Renal cortical epithelial cell (primary cell): Measurements from ENCODE around the gene SNX20. TPM values are rescaled to one million over a fixed set of nuclear protein-coding genes. Genes with fewer than 3 reads are reported as not detected.

Experiments used
- DNase-seq: peaks from one replicate; pipeline ENCODE4 v3.0.0-alpha.2; 2011; ENCODE audit warnings: low read depth
- total RNA-seq: library from RNA; depleted of rRNA; stranded (reverse); fragments of >200 nt; gene quantifications from 2 replicates; pipeline ENCODE4 v1.2.3, GENCODE V29; 2014

SNX20 gene, protein sequence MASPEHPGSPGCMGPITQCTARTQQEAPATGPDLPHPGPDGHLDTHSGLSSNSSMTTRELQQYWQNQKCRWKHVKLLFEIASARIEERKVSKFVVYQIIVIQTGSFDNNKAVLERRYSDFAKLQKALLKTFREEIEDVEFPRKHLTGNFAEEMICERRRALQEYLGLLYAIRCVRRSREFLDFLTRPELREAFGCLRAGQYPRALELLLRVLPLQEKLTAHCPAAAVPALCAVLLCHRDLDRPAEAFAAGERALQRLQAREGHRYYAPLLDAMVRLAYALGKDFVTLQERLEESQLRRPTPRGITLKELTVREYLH
- total RNA-seq: not detected in 2 replicates

GRCh38 chr16:50681021-50681885 is at the start of gene SNX20:
SNX20 (minus strand) TSS chr16:50681312; CDS start chr16:50677526, 3,786 bp downstream.
- DNase-seq: no peak

- no peak for DNase-seq
Observed at GRCh38 chr16:50724306-50724705, 43.2 kb upstream of the SNX20 start.

DNA sequence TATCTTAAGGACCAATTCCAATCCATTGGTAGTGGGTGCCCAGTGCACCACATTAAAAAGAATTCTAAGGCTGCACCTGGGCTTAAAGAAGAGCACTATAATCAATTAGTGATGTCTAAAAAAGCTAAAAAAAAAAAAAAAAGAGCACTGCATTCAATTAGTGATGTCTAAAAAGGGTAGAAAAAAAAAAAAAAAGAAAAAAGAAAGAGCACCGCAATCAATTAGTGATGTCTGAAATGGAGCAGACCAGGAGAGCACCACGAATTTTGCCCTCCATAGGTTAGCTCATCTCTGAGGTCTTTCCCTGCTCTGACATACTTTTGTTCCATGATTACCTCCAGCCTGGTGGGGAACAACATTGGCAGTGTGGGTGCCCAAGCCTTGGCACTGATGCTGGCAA is 41.8 kb upstream of the SNX20 start:
- DNase-seq: no peak

DNA sequence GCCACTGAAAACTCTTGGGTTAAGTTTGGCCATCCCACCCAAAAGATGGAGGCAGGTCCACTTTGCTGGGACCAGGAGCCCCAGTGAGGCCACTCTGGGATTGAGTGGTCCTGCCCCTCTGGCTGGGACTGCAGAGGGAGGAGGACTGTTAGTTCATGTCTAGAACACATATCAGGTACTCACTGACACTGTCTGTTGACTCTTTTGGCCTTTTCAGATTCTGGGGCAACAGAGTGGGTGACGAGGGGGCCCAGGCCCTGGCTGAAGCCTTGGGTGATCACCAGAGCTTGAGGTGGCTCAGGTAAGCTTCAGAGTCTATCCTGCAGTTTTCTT is 41.3 kb upstream of the SNX20 start:
- DNase-seq: no peak

DNA sequence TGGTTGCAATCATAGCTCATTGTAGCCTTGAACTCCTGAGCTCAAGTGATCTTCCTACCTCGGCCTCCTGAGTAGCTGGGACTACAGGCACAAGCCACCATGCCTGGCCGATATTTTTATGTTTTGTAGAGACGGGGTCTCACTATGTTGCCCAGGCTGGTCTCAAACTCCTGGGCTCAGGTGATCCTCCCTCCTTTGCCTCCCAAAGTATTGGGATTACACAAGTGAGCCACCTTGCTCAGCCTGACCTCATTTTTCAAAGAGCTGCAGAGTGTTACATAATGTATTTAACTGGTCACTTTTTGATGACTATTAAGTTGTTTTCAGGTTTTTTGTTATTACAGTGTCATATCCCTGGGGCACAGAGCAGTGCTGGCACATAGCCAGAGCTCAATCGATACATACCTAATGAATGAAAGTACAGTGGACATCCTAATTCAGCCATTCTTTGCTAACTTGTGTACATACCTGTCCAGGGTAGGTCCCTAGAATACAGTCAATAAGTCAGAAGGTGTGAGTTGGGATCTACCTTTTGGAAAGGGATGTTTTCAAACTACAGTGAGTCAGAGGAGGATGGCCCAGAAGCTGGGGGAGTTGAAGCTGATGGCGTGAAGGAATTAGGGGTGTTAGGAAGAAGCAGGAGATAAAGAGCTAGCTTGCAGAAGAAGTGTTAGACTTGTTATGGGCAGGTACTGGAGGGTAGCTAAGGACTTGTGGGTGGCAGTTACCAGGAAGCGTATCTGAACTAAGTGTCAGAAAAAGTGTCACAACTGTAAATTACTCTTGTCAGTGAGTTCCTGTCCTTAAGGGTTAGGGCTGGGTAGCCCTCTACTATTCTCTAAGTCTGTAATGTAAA is 40.7 kb upstream of the SNX20 start:
- peak; percentile 38 for DNase-seq

DNA sequence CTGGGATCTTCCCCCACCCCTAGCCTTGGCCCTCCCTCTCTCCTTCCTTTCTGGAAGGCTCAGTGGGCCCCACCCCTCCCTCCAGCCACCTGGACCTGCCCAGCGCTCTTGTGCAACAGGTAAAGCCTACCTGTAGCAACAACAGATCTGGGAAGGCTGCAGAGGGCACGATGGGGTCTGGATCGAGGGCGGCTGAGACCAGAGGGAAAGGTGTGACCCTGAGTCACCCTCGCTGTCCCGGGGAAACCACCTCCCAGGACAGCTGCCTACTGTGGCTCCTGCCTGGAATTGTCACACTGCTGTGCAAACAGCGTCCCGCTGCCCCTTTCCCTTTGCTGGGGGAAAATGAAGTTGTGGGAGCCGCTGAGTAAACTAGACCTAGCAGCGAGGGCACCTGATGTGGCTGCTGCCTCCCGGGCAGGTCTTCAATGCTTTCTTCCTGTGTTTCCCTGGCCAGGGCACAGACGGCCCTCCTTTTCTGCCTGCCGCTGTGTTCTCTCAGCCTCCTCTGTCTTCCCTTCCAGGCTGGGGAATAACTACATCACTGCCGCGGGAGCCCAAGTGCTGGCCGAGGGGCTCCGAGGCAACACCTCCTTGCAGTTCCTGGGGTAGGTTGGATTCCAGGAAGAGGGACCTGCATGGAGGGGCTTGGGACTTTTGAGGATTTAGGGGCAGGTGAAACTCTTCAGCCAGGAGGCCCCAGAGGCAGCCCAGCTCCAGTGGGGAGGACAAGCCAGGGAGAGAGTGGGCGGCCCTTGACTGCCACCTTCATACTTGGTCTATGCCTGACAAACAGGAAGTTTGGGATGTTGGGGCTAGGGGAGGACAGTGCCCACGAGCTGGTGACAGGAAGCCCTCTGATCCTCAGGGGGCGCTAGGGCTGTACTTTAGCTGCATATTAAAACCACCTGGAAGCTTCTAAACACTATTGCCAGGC is 38.6 kb upstream of the SNX20 start:
- no peak for DNase-seq

DNA sequence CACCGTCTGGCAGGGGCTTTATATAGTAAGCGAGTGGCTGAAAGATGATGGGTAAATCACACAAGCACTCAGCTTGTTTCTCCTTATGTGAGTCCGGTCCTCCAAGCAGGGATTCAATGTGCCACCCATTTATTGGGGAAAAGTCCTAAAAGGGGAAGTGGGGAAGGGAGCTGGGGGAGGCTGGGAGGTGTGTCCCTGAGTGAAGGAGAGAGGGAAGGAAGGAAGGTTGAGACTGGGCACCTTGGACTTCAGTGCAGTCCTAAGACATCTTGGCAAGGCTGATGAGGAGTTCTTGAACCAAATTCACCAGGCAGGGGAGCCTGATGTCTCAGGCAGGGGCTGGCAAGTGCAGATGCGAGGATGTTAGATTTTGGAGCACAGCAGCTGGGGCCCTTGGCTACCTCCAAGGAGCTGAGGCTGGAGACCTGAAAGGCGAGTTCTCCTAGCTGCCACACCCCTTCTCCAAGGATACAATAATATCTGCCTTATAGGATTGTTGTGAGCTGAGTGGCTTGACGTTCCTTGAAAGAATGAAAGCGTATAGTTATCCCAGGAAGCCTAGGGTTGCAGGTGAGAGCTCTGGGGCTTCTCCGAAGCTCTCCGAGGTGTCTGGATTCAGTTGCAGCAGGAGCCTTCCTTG is 37.8 kb upstream of the SNX20 start:
- DNase-seq: no peak

GRCh38 chr16:50718061-50718760 is 37.1 kb upstream of the SNX20 start:
- DNase-seq: no peak

DNA sequence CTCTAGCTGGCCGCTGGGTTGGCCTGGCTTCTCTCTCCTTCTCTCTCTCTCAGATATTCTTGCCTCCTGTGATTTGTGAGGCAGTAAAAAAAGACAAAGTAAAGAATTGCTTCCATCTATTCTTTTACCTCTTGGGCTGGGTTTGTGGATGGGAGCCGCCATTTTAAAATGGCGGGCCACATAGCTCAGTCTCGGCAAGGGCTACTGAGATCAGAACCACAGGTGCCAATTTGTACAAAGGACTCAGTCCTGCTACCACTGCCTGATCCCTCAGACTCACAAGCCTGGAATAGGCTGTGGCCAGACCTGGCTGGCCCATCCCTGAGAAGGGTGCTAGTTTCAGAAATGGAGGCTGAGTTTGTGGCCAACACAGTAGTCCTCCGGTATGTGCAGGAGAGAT is 36.4 kb upstream of the SNX20 start:
- DNase-seq: no peak

GRCh38 chr16:50717091-50717490 is 36.0 kb upstream of the SNX20 start:
- DNase-seq: no peak

- DNase-seq: no peak
Observed at GRCh38 chr16:50712956-50713355, 31.8 kb upstream of the SNX20 start.

GRCh38 chr16:50712560-50712898 is 31.4 kb upstream of the SNX20 start:
- DNase-seq: no peak

DNA sequence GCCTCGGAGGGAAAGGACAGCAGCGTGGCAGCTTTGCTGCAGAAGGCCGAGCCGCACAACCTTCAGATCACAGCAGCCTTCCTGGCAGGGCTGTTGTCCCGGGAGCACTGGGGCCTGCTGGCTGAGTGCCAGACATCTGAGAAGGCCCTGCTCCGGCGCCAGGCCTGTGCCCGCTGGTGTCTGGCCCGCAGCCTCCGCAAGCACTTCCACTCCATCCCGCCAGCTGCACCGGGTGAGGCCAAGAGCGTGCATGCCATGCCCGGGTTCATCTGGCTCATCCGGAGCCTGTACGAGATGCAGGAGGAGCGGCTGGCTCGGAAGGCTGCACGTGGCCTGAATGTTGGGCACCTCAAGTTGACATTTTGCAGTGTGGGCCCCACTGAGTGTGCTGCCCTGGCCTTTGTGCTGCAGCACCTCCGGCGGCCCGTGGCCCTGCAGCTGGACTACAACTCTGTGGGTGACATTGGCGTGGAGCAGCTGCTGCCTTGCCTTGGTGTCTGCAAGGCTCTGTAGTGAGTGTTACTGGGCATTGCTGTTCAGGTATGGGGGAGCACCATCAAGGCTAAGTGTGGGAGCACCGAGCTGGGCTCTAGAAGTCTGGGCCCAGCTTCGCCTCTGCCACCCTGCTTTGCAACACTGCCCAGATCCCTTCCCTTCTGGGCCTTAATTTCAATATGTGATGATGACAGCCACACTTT is 30.9 kb upstream of the SNX20 start:
- no peak for DNase-seq

- DNase-seq: no peak
Observed at GRCh38 chr16:50711040-50711439, 29.9 kb upstream of the SNX20 start.

- DNase-seq: no peak
Observed at GRCh38 chr16:50709980-50710379, 28.9 kb upstream of the SNX20 start.

DNA sequence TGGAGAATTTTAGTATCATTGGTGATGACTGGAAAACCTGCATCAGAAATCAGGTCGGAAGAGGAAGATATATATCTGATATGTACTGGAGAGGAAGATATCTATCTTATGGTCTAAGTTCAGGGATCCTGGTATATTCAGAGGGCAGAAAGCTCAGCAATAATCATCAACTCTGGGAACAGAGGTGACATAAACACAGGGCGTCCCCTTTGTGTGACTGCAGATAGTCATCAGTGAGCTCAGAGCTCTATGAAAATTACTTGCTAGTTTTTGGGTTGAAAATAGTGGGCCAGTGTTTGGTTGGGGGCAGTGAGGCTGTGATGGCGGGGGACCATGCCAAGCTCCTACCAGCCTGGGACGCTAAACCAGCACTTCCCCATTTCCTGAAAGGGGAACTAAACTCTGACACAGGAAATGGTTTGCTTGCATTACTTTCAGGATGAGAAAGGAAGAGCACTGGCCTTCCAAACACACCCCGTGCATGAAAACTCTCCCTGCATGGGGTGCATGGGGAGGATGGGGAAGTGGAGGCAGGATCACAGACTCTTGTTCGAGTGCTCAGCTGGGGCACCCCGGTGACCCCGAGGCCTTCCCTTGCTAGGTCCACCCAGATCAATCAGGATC is 28.1 kb upstream of the SNX20 start:
- DNase-seq: no peak

DNA sequence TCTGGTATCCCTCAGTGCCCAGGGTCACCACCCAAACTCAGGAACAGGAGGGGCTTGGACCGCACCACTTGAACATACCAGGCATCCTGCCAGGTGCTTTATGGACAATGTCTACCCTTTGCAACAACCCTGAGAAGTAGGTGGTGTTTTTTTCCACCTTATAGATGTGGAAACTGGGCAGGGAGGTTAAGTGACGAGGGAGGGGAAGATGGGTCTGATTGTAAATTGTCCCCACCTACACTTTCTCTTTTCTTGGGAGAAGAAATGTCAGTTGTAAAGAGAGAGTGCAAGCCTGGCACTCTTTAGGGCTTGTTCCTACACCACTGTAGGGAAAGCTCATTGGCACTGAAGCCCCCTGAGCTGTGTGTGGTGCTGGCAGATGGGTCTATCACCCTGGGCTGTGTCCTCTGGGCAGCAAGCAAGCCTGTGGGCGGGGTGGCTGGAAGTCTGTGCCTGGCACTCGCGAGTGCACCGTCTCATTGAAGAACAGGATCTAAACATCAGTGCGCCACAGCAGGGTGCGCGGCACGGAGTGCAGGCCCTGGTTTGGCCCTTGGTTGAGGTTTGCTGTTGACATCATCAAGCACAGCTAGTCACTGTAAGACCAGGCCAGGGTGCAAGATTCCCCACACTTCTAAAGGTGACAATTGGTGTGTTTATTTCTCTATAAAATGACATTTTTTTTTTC is 27.4 kb upstream of the SNX20 start:
- no peak for DNase-seq

DNA sequence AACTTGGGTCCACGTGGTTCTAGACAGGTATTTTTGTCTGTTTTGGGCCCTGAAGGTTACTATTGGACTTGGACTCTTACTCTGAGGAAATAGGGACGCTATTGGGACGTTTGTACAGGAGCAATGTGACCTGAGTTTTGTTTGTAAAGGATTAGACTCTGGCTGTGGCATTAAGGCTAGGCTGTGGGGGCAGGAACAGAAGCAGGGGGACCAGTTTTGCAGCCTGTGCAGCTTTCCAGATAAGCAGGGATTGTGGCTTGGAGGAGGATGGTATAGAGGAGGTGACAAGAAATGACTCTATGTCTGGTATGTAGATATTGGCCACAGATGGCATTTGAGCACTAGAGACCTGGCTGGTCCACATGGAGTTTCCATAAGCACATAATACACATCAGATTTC is 25.1 kb upstream of the SNX20 start:
- DNase-seq: no peak
